Mesenchymal stem cell (in vitro differentiated cells and primary cell): ENCODE results near the gene CTDNEP1.

Experiments used
- DNase-seq: peaks from one replicate; pipeline ENCODE4 v3.0.0-alpha.2; 2013
- H2AFZ ChIP-seq: one replicate; pipeline ENCODE4 v1.6.1; 2013; ENCODE audit warnings: low read depth, mild to moderate bottlenecking, control low read depth, inconsistent platforms, low read length, moderate library complexity
- H2AK5ac ChIP-seq: 2 replicates; pipeline ENCODE4 v1.6.1; 2013; ENCODE audit warnings: low read length, moderate library complexity, mild to moderate bottlenecking, inconsistent platforms; ENCODE audit not compliant: severe bottlenecking
- H2BK120ac ChIP-seq: one replicate; pipeline ENCODE4 v1.6.1; 2013; ENCODE audit warnings: low read depth, mild to moderate bottlenecking, inconsistent platforms, low read length, moderate library complexity
- H2BK12ac ChIP-seq, 2 experiments: one replicate each; pipeline ENCODE4 v1.6.1; 2013; ENCODE audit warnings: inconsistent platforms in 2 of 2, low read length in 2 of 2, mild to moderate bottlenecking in 2 of 2, moderate library complexity in 2 of 2, control low read depth in 1 of 2
- H2BK15ac ChIP-seq: one replicate; pipeline ENCODE4 v1.6.1; 2013; ENCODE audit warnings: mild to moderate bottlenecking, low read depth, inconsistent platforms; ENCODE audit not compliant: poor library complexity, severe bottlenecking
- H2BK5ac ChIP-seq: 2 replicates; pipeline ENCODE4 v1.6.1; 2013; ENCODE audit warnings: low read depth, mild to moderate bottlenecking, low read length, control low read depth, inconsistent platforms; ENCODE audit not compliant: poor library complexity, severe bottlenecking
- H3K14ac ChIP-seq, 2 experiments: one replicate each; pipeline ENCODE4 v1.6.1; 2013; ENCODE audit warnings: inconsistent platforms in 2 of 2, low read length in 2 of 2, control low read depth in 1 of 2, mild to moderate bottlenecking in 1 of 2, moderate library complexity in 1 of 2
- H3K18ac ChIP-seq, 2 experiments: one replicate each; pipeline ENCODE4 v1.6.1; 2013; ENCODE audit warnings: inconsistent platforms in 2 of 2, low read length in 2 of 2, control low read depth in 1 of 2, low read depth in 1 of 2, mild to moderate bottlenecking in 1 of 2
- H3K23ac ChIP-seq, 2 experiments: one replicate each; pipeline ENCODE4 v1.6.1; 2013; ENCODE audit warnings: inconsistent platforms in 2 of 2, low read length in 2 of 2, mild to moderate bottlenecking in 2 of 2, moderate library complexity in 2 of 2, control low read depth in 1 of 2
- H3K27ac ChIP-seq: 2 replicates; pipeline ENCODE4 v1.5.1; 2013; ENCODE audit warnings: mild to moderate bottlenecking, moderate library complexity, low read length, control low read depth, inconsistent platforms; ENCODE audit not compliant: poor library complexity, severe bottlenecking
- H3K27me3 ChIP-seq, 2 experiments: 2 replicates each; pipeline versions ENCODE4 v1.6.1 to v1.7.0; 2013; ENCODE audit warnings: low read length in 2 of 2, mild to moderate bottlenecking in 2 of 2, moderate library complexity in 2 of 2, control low read depth in 1 of 2, inconsistent platforms in 1 of 2; ENCODE audit not compliant: control insufficient read depth in 1 of 2, insufficient read depth in 1 of 2
- H3K36me3 ChIP-seq, 2 experiments: 2 replicates each; pipeline versions ENCODE4 v1.6.1 to v1.7.0; 2013; ENCODE audit warnings: low read length in 2 of 2, control low read depth in 1 of 2, inconsistent platforms in 1 of 2, low read depth in 1 of 2, mild to moderate bottlenecking in 1 of 2; ENCODE audit not compliant: insufficient read depth in 2 of 2, control insufficient read depth in 1 of 2
- H3K4ac ChIP-seq, 2 experiments: one replicate each; pipeline ENCODE4 v1.6.1; 2013; ENCODE audit warnings: inconsistent platforms in 2 of 2, low read length in 2 of 2, mild to moderate bottlenecking in 2 of 2, moderate library complexity in 2 of 2, control low read depth in 1 of 2, low read depth in 1 of 2
- H3K4me1 ChIP-seq: 2 replicates; pipeline ENCODE4 v1.6.1; 2013; ENCODE audit warnings: low read depth, low read length, control low read depth; ENCODE audit not compliant: control insufficient read depth, insufficient read depth
- H3K4me2 ChIP-seq: 2 replicates; pipeline ENCODE4 v1.6.1; 2013; ENCODE audit warnings: low read length, mild to moderate bottlenecking, inconsistent platforms; ENCODE audit not compliant: poor library complexity, severe bottlenecking
- H3K4me3 ChIP-seq, 2 experiments: 2 replicates each; pipeline versions ENCODE4 v1.5.1 to v1.7.0; 2013; ENCODE audit warnings: low read length in 2 of 2, mild to moderate bottlenecking in 2 of 2, control low read depth in 1 of 2, low read depth in 1 of 2; ENCODE audit not compliant: insufficient read depth in 1 of 2
- H3K79me1 ChIP-seq: replicated peaks from 2 replicates; pipeline ENCODE4 v1.6.1; 2013; ENCODE audit warnings: mild to moderate bottlenecking, control low read depth, low read length, inconsistent platforms; ENCODE audit not compliant: poor library complexity, severe bottlenecking
- H3K9ac ChIP-seq: 2 replicates; pipeline ENCODE4 v1.7.0; 2013; ENCODE audit warnings: mild to moderate bottlenecking, low read length, moderate library complexity
- H3K9me3 ChIP-seq: 2 replicates; pipeline ENCODE4 v1.7.0; 2013; ENCODE audit warnings: mild to moderate bottlenecking, low read length; ENCODE audit not compliant: control insufficient read depth
- H4K8ac ChIP-seq: one replicate; pipeline ENCODE4 v1.6.1; 2013; ENCODE audit warnings: inconsistent platforms, mild to moderate bottlenecking, low read length, moderate library complexity
- H4K91ac ChIP-seq: one replicate; pipeline ENCODE4 v1.6.1; 2013; ENCODE audit warnings: mild to moderate bottlenecking, low read length, inconsistent platforms
- WGBS: methylation state at CpG from one replicate; pipeline ENCODE4 v1.1.7; 2013; ENCODE audit warnings: mixed read lengths; 5-methylcytosine and 5-hydroxymethylcytosine counted together

Gene CTDNEP1

GRCh38 chr17:7260151-7260550, 8.6 kb upstream of the CTDNEP1 start:
- H2BK120ac ChIP-seq = no peak overlapping the region
- H2BK5ac ChIP-seq = no peak overlapping the region
- H3K4me3 ChIP-seq = no peak overlapping the region
- no peak overlapping the region for H3K23ac ChIP-seq
- no peak overlapping the region for H2BK15ac ChIP-seq
- H3K27ac ChIP-seq = no peak overlapping the region
- H3K36me3 ChIP-seq = peaks cover 39 to 41% of the 10 kb centered on the region in 2 experiments
- peaks cover 26% of the 10 kb centered on the region for H3K4me1 ChIP-seq
- peaks cover 13 to 21% of the 10 kb centered on the region in 2 experiments for H3K27me3 ChIP-seq
- no peak overlapping the region for H3K4me2 ChIP-seq
- no peak overlapping the region for H2AK5ac ChIP-seq
- H2BK12ac ChIP-seq = peak overlapping the region in 1 of 2 experiments; percentile 15
- DNase-seq = no peak
- no peak overlapping the region for H4K8ac ChIP-seq
- no peak overlapping the region for H4K91ac ChIP-seq
- H3K9me3 ChIP-seq = no peaks in the 10 kb centered on the region
- no peak overlapping the region for H3K14ac ChIP-seq
- WGBS = 98% methylated on average over 4 of the region's 4 CpGs
- no peak overlapping the region for H3K4ac ChIP-seq
- H3K9ac ChIP-seq = no peak overlapping the region
- H2AFZ ChIP-seq = no peak overlapping the region
- H3K18ac ChIP-seq = no peak overlapping the region
- peaks cover 7% of the 10 kb centered on the region for H3K79me1 ChIP-seq

GRCh38 chr17:7259555-7259889, 8.0 kb upstream of the CTDNEP1 start:
- H3K4me1 ChIP-seq = peaks cover 26% of the 10 kb centered on the region
- H4K91ac ChIP-seq = no peak overlapping the region
- DNase-seq = no peak
- H4K8ac ChIP-seq = no peak overlapping the region
- no peak overlapping the region for H3K4ac ChIP-seq
- no peak overlapping the region for H3K27ac ChIP-seq
- 100% methylated on average over 3 of the region's 6 CpGs for WGBS
- no peak overlapping the region for H2BK5ac ChIP-seq
- no peak overlapping the region for H3K23ac ChIP-seq
- peaks cover 43 to 47% of the 10 kb centered on the region in 2 experiments for H3K36me3 ChIP-seq
- no peak overlapping the region for H3K14ac ChIP-seq
- H3K4me3 ChIP-seq = no peak overlapping the region
- H3K18ac ChIP-seq = no peak overlapping the region
- no peak overlapping the region for H2BK12ac ChIP-seq
- H3K9ac ChIP-seq = no peak overlapping the region
- H2BK15ac ChIP-seq = no peak overlapping the region
- H3K27me3 ChIP-seq = peaks cover 13 to 21% of the 10 kb centered on the region in 2 experiments
- H2AFZ ChIP-seq = no peak overlapping the region
- H3K9me3 ChIP-seq = no peaks in the 10 kb centered on the region
- H2AK5ac ChIP-seq = no peak overlapping the region
- peaks cover 11% of the 10 kb centered on the region for H3K79me1 ChIP-seq
- H3K4me2 ChIP-seq = no peak overlapping the region
- no peak overlapping the region for H2BK120ac ChIP-seq

DNA sequence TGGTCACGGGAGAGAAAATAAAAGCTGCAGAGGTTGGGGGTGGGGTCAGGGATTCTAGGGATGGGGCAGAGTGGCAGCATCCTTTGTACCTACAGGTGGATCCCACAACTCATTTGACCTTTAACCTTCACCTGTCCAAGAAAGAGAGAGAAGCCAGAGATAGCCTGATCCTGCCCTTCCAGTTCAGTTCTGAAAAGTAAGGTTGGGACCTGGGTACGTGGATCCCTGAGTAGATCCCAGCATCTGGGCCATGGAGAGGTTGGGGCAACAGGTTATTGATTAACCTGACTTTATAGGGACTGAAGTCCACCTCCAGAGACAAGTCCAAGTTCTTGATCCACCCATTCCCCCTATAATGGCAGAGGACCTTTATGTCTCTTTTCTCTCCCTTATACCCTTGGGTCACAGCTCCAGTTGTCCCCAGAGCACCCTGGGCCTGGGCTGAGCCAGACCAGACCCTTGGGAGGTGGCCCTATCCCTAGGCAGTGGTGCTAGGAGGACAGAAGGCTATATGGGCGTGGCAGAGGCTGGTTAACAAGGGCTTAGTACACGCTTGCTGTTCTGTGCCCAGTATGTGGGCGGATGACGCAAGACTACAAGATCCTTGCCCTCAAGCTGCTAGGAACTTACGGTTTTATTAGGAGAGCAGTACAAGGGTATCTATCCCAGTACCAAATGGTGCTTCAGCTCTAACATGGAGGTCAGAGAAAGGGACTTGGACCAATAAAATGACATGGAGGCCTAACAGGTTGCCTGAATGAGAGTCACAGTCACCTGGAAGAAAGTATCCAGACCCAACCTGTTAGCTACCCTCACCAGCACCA, 7.4 kb upstream of the CTDNEP1 start:
- no peak overlapping the region for H2BK5ac ChIP-seq
- no peak overlapping the region for H3K18ac ChIP-seq
- H4K91ac ChIP-seq = no peak overlapping the region
- no peak overlapping the region for H4K8ac ChIP-seq
- no peak overlapping the region for H3K14ac ChIP-seq
- 96% methylated on average over 7 of the region's 7 CpGs for WGBS
- H3K9ac ChIP-seq = no peak overlapping the region
- peak overlapping the region in 1 of 2 experiments; percentile 39 for H2BK12ac ChIP-seq
- no peak overlapping the region for H3K4me2 ChIP-seq
- H3K36me3 ChIP-seq = peaks cover 45 to 53% of the 10 kb centered on the region in 2 experiments
- H3K27me3 ChIP-seq = peaks cover 13 to 21% of the 10 kb centered on the region in 2 experiments
- H2AK5ac ChIP-seq = no peak overlapping the region
- H3K4me3 ChIP-seq = no peak overlapping the region
- no peak overlapping the region for H2BK120ac ChIP-seq
- H2BK15ac ChIP-seq = no peak overlapping the region
- H3K9me3 ChIP-seq = no peaks in the 10 kb centered on the region
- H3K4ac ChIP-seq = no peak overlapping the region
- H3K23ac ChIP-seq = no peak overlapping the region
- no peak overlapping the region for H3K27ac ChIP-seq
- peaks cover 24% of the 10 kb centered on the region for H3K4me1 ChIP-seq
- H3K79me1 ChIP-seq = peaks cover 14% of the 10 kb centered on the region
- DNase-seq = no peak
- no peak overlapping the region for H2AFZ ChIP-seq

DNA sequence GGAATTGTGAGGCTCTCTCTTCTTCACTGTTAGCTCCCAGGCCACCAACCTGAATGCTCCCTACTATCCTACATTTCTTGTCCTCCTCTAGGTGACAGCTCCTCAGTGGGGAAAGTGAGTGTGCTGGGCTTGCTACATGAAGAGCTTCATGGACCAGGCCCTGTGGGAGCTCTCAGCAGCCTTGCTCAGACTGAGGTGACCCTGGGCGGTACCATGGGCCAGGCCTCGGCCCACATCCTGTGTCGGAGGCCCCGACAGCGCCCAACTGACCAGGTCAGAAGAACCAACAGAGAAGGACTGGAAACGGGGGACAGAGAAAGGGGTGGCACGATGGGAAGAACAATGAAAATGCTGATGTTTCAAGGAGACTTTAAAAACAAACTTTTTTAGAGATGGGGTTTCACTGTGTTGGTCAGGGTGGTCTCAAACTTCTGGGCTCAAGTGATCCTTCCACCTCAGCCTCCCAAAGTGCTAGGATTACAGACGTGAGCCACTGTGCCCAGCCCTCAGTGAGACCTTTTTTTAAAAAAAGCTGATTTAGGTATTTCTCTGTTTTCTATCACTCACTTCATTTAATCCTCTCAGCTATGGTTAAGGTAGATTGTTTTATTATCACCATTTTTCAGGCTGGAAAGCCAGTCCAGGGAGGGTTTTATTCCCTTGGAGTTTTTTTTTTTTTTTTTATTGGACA, 5.4 kb upstream of the CTDNEP1 start:
- Histone ChIP-seq H3K9me3 (no peaks in the 10 kb centered on the region), H4K91ac (no peak overlapping the region), H3K27me3 (peaks cover 4 to 8% of the 10 kb centered on the region in 2 experiments), H3K4me2 (no peak overlapping the region), H2BK5ac (no peak overlapping the region), H2AFZ (no peak overlapping the region), H3K27ac (no peak overlapping the region), H2AK5ac (no peak overlapping the region), H2BK12ac (no peak overlapping the region), H4K8ac (no peak overlapping the region), H3K14ac (no peak overlapping the region), H3K23ac (no peak overlapping the region), H3K18ac (no peak overlapping the region), H3K79me1 (peaks cover 14% of the 10 kb centered on the region), H3K4ac (no peak overlapping the region), H3K4me3 (no peak overlapping the region), H2BK15ac (no peak overlapping the region), H3K4me1 (peaks cover 12% of the 10 kb centered on the region), H3K36me3 (peaks cover 45 to 54% of the 10 kb centered on the region in 2 experiments), H2BK120ac (no peak overlapping the region), H3K9ac (no peak overlapping the region)
- DNase-seq = no peak
- 98% methylated on average over 7 of the region's 8 CpGs for WGBS
